Type B pancreatic cell (in vitro differentiated cells): ENCODE data around the gene COL26A1. TPM values are rescaled to one million over a fixed set of nuclear protein-coding genes. Genes with fewer than 3 reads are reported as not detected.
A peak's percentile ranks its signal among the peaks of the same experiment; 100 is the strongest.

Experiments
- DNase-seq: peaks from one replicate; pipeline ENCODE4 v3.0.0; 2021; ENCODE audit warnings: mixed read lengths; ENCODE audit not compliant: unreplicated experiment; ENCODE audit errors: extremely low spot score
- H3K27ac Mint-ChIP-seq: 2 replicates; pipeline ENCODE4 v1.8.0; 2021; ENCODE audit warnings: mild to moderate bottlenecking, mixed read lengths
- H3K27me3 Mint-ChIP-seq: 2 replicates; pipeline ENCODE4 v1.8.0; 2021; ENCODE audit warnings: mixed read lengths
- H3K36me3 Mint-ChIP-seq: 2 replicates; pipeline ENCODE4 v1.8.0; 2021; ENCODE audit warnings: mixed read lengths
- H3K4me1 Mint-ChIP-seq: one replicate; pipeline ENCODE4 v1.8.0; 2021; ENCODE audit warnings: mixed read lengths; ENCODE audit not compliant: unreplicated experiment
- H3K4me3 Mint-ChIP-seq: 2 replicates; pipeline ENCODE4 v1.8.0; 2021; ENCODE audit warnings: mild to moderate bottlenecking, mixed read lengths
- H3K9me3 Mint-ChIP-seq: 2 replicates; pipeline ENCODE4 v1.8.0; 2021; ENCODE audit warnings: mixed read lengths
- CTCF ChIP-seq: fragments of 200-600 bp; sonication (generic); conservative IDR thresholded peaks from 2 replicates; pipeline ENCODE4 v1.5.0; 2021; ENCODE audit warnings: antibody characterized with exemption, mild to moderate bottlenecking
- total RNA-seq: library from RNA; stranded (reverse); gene quantifications from 2 replicates; pipeline ENCODE4 v1.2.1, GENCODE V29; 2021; ENCODE audit warnings: low replicate concordance

COL26A1 gene
- total RNA-seq, 1 donor from 2014 or later, result 47.9 TPM

- Mint-ChIP-seq H3K27me3 (no peaks in the 10 kb centered on the region), H3K4me1 (peaks cover 14% of the 10 kb centered on the region), H3K36me3 (no peaks in the 10 kb centered on the region), H3K27ac (no peak overlapping the region), H3K4me3 (peak overlapping the region; percentile 0), H3K9me3 (no peaks in the 10 kb centered on the region)
- DNase-seq, result no peak
- TF ChIP-seq CTCF, result no peak
Observed at GRCh38 chr7:101518336-101518735, 155.7 kb downstream of the COL26A1 start.

- Mint-ChIP-seq H3K27me3 (no peaks in the 10 kb centered on the region), H3K27ac (no peak overlapping the region), H3K36me3 (peaks cover under 1% of the 10 kb centered on the region), H3K4me3 (no peak overlapping the region), H3K9me3 (peaks cover 2% of the 10 kb centered on the region), H3K4me1 (peaks cover 14% of the 10 kb centered on the region)
- TF ChIP-seq CTCF, result no peak
- no peak for DNase-seq
Observed at GRCh38 chr7:101519324-101520023, 156.8 kb downstream of the COL26A1 start.

GRCh38 chr7:101521430-101521925 is 158.8 kb downstream of the COL26A1 start:
- Mint-ChIP-seq H3K27me3 (no peaks in the 10 kb centered on the region), H3K36me3 (peaks cover 3% of the 10 kb centered on the region), H3K4me3 (no peak overlapping the region), H3K27ac (no peak overlapping the region), H3K9me3 (peaks cover 5% of the 10 kb centered on the region), H3K4me1 (peaks cover 14% of the 10 kb centered on the region)
- DNase-seq, result no peak
- TF ChIP-seq CTCF, result no peak

GRCh38 chr7:101522021-101522420 is 159.3 kb downstream of the COL26A1 start:
- H3K36me3 Mint-ChIP-seq, result peaks cover 3% of the 10 kb centered on the region
- TF ChIP-seq CTCF, result no peak
- H3K27ac Mint-ChIP-seq, result no peak overlapping the region
- no peaks in the 10 kb centered on the region for H3K27me3 Mint-ChIP-seq
- peaks cover 5% of the 10 kb centered on the region for H3K9me3 Mint-ChIP-seq
- H3K4me1 Mint-ChIP-seq, result peaks cover 14% of the 10 kb centered on the region
- no peak for DNase-seq
- H3K4me3 Mint-ChIP-seq, result no peak overlapping the region

GRCh38 chr7:101527844-101528667 is 165.4 kb downstream of the COL26A1 start:
- no peak overlapping the region for H3K27ac Mint-ChIP-seq
- no peak for DNase-seq

More at GRCh38 chr7:101527844-101528667, 165.4 kb downstream of the COL26A1 start:
- no peak for TF ChIP-seq CTCF
- Mint-ChIP-seq H3K9me3 (peaks cover 5% of the 10 kb centered on the region), H3K27me3 (no peaks in the 10 kb centered on the region), H3K4me3 (no peak overlapping the region), H3K4me1 (peaks cover 13% of the 10 kb centered on the region), H3K36me3 (peaks cover 3% of the 10 kb centered on the region)
